ENCODE data around the gene SLC22A15. TPM values are rescaled to one million over a fixed set of nuclear protein-coding genes. Genes with fewer than 3 reads are reported as not detected.

Gene SLC22A15
- total and polyA plus RNA-seq, 10 of the 15 experiments (the other 5 are each of a cell fraction or from before 2014, with no cell fraction given): 0.05 to 2.8 (median 0.13) TPM; not detected in 1

GRCh38 chr1:116087628-116088027 lies 111.3 kb downstream of the SLC22A15 start (continued):
- TF ChIP-seq MLLT1 (IDR thresholded peaks at IDR 0.05): no peak
- TF ChIP-seq RELB (IDR thresholded peaks at IDR 0.05; ENCODE audit: low read depth): no peak
- no peak for TF ChIP-seq SRF (IDR thresholded peaks at IDR 0.05; ENCODE audit: low read depth in 2 of 2, low read length in 2 of 2)
- no peak for TF ChIP-seq HDAC2 (IDR thresholded peaks at IDR 0.05)
- no peak for TF ChIP-seq HDAC6 (IDR thresholded peaks at IDR 0.05; ENCODE audit: unreplicated experiment)
- no peak for TF ChIP-seq ATF2 (IDR thresholded peaks at IDR 0.05; ENCODE audit: low read length)
- no peak for TF ChIP-seq STAT1 (conservative IDR thresholded peaks at IDR 0.05)
- no peak for TF ChIP-seq TAF1 (IDR thresholded peaks at IDR 0.05; ENCODE audit: borderline replicate concordance, low read depth, low read length)
- no peak for TF ChIP-seq HDGF (IDR thresholded peaks at IDR 0.05)
- TF ChIP-seq ZBED1 (IDR thresholded peaks at IDR 0.05; ENCODE audit: borderline replicate concordance): no peak
- TF ChIP-seq TBL1XR1 (IDR thresholded peaks at IDR 0.05; ENCODE audit: low read depth, low read length): no peak
- no peak for TF ChIP-seq HCFC1 (IDR thresholded peaks at IDR 0.05; ENCODE audit: low read length)
- no peak for TF ChIP-seq NR2C2 (IDR thresholded peaks at IDR 0.05; ENCODE audit: borderline replicate concordance, control insufficient read depth, insufficient read length, low read depth)
- no peak for TF ChIP-seq PAX5 (IDR thresholded peaks at IDR 0.05; ENCODE audit: borderline replicate concordance, low read depth, low read length)
- TF ChIP-seq RCOR1 (conservative IDR thresholded peaks at IDR 0.05; ENCODE audit: low read depth, low read length): no peak

Data from GM12878 (cell line).